Type B pancreatic cell (in vitro differentiated cells): Measurements from ENCODE around the gene ZDHHC1. TPM values are rescaled to one million over a fixed set of nuclear protein-coding genes. Genes with fewer than 3 reads are reported as not detected.

Source experiments
- DNase-seq: peaks from one replicate; pipeline ENCODE4 v3.0.0; 2021; ENCODE audit warnings: mixed read lengths; ENCODE audit not compliant: unreplicated experiment; ENCODE audit errors: extremely low spot score
- H3K27ac Mint-ChIP-seq: 2 replicates; pipeline ENCODE4 v1.8.0; 2021; ENCODE audit warnings: mild to moderate bottlenecking, mixed read lengths
- H3K27me3 Mint-ChIP-seq: 2 replicates; pipeline ENCODE4 v1.8.0; 2021; ENCODE audit warnings: mixed read lengths
- H3K36me3 Mint-ChIP-seq: 2 replicates; pipeline ENCODE4 v1.8.0; 2021; ENCODE audit warnings: mixed read lengths
- H3K4me1 Mint-ChIP-seq: one replicate; pipeline ENCODE4 v1.8.0; 2021; ENCODE audit warnings: mixed read lengths; ENCODE audit not compliant: unreplicated experiment
- H3K4me3 Mint-ChIP-seq: 2 replicates; pipeline ENCODE4 v1.8.0; 2021; ENCODE audit warnings: mild to moderate bottlenecking, mixed read lengths
- H3K9me3 Mint-ChIP-seq: 2 replicates; pipeline ENCODE4 v1.8.0; 2021; ENCODE audit warnings: mixed read lengths
- CTCF ChIP-seq: fragments of 200-600 bp; sonication (generic); conservative IDR thresholded peaks from 2 replicates; pipeline ENCODE4 v1.5.0; 2021; ENCODE audit warnings: antibody characterized with exemption, mild to moderate bottlenecking
- total RNA-seq: library from RNA; stranded (reverse); gene quantifications from 2 replicates; pipeline ENCODE4 v1.2.1, GENCODE V29; 2021; ENCODE audit warnings: low replicate concordance

Gene ZDHHC1
- total RNA-seq, 1 donor from 2014 or later = 11.3 TPM

DNA sequence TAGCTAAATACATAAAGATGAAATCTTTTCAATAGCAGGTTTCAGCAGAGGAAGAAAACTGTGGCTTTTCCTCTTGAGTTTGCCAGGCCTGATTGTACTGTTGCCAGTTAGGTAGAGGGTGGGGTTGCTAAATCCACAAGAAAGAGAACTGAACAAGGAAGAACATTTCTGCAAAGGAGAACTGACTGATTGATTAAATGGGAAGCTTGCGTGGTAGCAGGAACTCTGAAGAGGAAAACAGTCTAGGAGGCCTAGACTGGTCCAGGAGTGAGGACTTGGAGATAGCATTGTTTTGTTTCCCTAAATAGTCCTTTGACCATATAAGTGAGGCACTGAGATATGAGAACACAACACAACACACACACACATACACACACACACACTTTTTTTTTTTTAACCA is 70.9 kb downstream of the ZDHHC1 start:
- no peak for DNase-seq
- H3K4me1 Mint-ChIP-seq = no peaks in the 10 kb centered on the region
- no peak overlapping the region for H3K27ac Mint-ChIP-seq
- no peaks in the 10 kb centered on the region for H3K9me3 Mint-ChIP-seq
- H3K36me3 Mint-ChIP-seq = no peaks in the 10 kb centered on the region
- no peak for TF ChIP-seq CTCF
- H3K4me3 Mint-ChIP-seq = no peak overlapping the region
- peaks cover 5% of the 10 kb centered on the region for H3K27me3 Mint-ChIP-seq

Other genes starting within 250 kb of the ZDHHC1 start
- 8.4 and 17.5 TPM in 2 replicates for gene NOL3, start 245.9 kb downstream of the ZDHHC1 start, total RNA-seq
- 43.5 and 77.8 TPM in 2 replicates for gene MATCAP1, start 232.5 kb downstream of the ZDHHC1 start, total RNA-seq
- 0.41 and 0.86 TPM in 2 replicates for gene EXOC3L1, start 226.3 kb downstream of the ZDHHC1 start, total RNA-seq
- gene E2F4, start 224.3 kb downstream of the ZDHHC1 start, total RNA-seq = 68.8 and 84.5 TPM in 2 replicates
- gene ELMO3, start 217.3 kb downstream of the ZDHHC1 start, total RNA-seq = 9.6 and 19.8 TPM in 2 replicates
- 49.2 and 64.4 TPM in 2 replicates for gene TMEM208, start 189.3 kb downstream of the ZDHHC1 start, total RNA-seq
- 15.2 and 34.7 TPM in 2 replicates for gene FHOD1, start 169.0 kb downstream of the ZDHHC1 start, total RNA-seq
- 1.0 and 4.4 TPM in 2 replicates for gene SLC9A5, start 167.5 kb downstream of the ZDHHC1 start, total RNA-seq
- gene PLEKHG4, start 136.9 kb downstream of the ZDHHC1 start, total RNA-seq = 2.9 and 3.8 TPM in 2 replicates
- 0.56 TPM in 1 of 2 replicates, not detected in the other for gene KCTD19, start 89.7 kb downstream of the ZDHHC1 start, total RNA-seq
- 0.38 and 1.1 TPM in 2 replicates for gene LRRC36, start 89.7 kb downstream of the ZDHHC1 start, total RNA-seq
- 39.3 and 44.5 TPM in 2 replicates for gene TPPP3, start 23.0 kb downstream of the ZDHHC1 start, total RNA-seq
- 5.4 and 8.5 TPM in 2 replicates for gene HSD11B2, start 14.6 kb upstream of the ZDHHC1 start, total RNA-seq
- 73.5 and 94.4 TPM in 2 replicates for gene ATP6V0D1, start 64.7 kb upstream of the ZDHHC1 start, total RNA-seq
- not detected in 2 replicates for gene AGRP, start 67.1 kb upstream of the ZDHHC1 start, total RNA-seq
- 38.5 and 43.1 TPM in 2 replicates for gene RIPOR1, start 112.4 kb upstream of the ZDHHC1 start, total RNA-seq
- gene CTCF, start 146.0 kb upstream of the ZDHHC1 start, total RNA-seq = 48.4 and 57.8 TPM in 2 replicates
- 2.8 and 3.4 TPM in 2 replicates for gene CARMIL2, start 228.7 kb upstream of the ZDHHC1 start, total RNA-seq
- gene ACD, start 243.8 kb upstream of the ZDHHC1 start, total RNA-seq = 19.9 and 31.6 TPM in 2 replicates
- gene PARD6A, start 244.5 kb upstream of the ZDHHC1 start, total RNA-seq = 4.7 and 6.5 TPM in 2 replicates